ENCODE data around the gene TRIM9. TPM values are rescaled to one million over a fixed set of nuclear protein-coding genes. Genes with fewer than 3 reads are reported as not detected.

TRIM9 gene
- total RNA-seq, 2 donors from 2014 or later, result 0.78 to 9.2 TPM

GRCh38 chr14:51138404-51139103, 43.6 kb upstream of the TRIM9 start:
- DNase-seq, result no peak

GRCh38 chr14:51131516-51131915, 36.6 kb upstream of the TRIM9 start:
- ATAC-seq (no peak), DNase-seq (no peak)
- H3K4me3 ChIP-seq, result no peak overlapping the region
- H3K9me3 ChIP-seq, result no peaks in the 10 kb centered on the region
- no peaks in the 10 kb centered on the region for H3K27me3 ChIP-seq
- no peaks in the 10 kb centered on the region for H3K36me3 ChIP-seq (replicated peaks in 1 of 2; ENCODE audit: insufficient read depth in 1 of 2, low read depth in 2 of 2)
- WGBS, 2 donors, result 40 to 50% methylated on average over 1 to 2 of the region's 2 CpGs
- no peak for TF ChIP-seq POLR2A (IDR thresholded peaks at IDR 0.05)
- TF ChIP-seq, protein P1, sequence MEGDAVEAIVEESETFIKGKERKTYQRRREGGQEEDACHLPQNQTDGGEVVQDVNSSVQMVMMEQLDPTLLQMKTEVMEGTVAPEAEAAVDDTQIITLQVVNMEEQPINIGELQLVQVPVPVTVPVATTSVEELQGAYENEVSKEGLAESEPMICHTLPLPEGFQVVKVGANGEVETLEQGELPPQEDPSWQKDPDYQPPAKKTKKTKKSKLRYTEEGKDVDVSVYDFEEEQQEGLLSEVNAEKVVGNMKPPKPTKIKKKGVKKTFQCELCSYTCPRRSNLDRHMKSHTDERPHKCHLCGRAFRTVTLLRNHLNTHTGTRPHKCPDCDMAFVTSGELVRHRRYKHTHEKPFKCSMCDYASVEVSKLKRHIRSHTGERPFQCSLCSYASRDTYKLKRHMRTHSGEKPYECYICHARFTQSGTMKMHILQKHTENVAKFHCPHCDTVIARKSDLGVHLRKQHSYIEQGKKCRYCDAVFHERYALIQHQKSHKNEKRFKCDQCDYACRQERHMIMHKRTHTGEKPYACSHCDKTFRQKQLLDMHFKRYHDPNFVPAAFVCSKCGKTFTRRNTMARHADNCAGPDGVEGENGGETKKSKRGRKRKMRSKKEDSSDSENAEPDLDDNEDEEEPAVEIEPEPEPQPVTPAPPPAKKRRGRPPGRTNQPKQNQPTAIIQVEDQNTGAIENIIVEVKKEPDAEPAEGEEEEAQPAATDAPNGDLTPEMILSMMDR (IDR thresholded peaks at IDR 0.05), result no peak
- no peaks in the 10 kb centered on the region for H3K4me1 ChIP-seq
- no peak overlapping the region for H3K27ac ChIP-seq
- intact Hi-C loops (cut with DNase I), result no loop called here

More at GRCh38 chr14:51138404-51139103, 43.6 kb upstream of the TRIM9 start:
- ATAC-seq, result no peak
- Histone ChIP-seq H3K36me3 (replicated peaks in 1 of 2; ENCODE audit: insufficient read depth in 1 of 2, low read depth in 2 of 2) (no peaks in the 10 kb centered on the region), H3K27ac (no peak overlapping the region), H3K4me3 (no peak overlapping the region), H3K27me3 (no peaks in the 10 kb centered on the region), H3K4me1 (no peaks in the 10 kb centered on the region), H3K9me3 (no peaks in the 10 kb centered on the region)
- 42 to 45% methylated on average over 2 of the region's 2 CpGs for WGBS, 2 donors
- intact Hi-C loops (cut with DNase I), result no loop called here
- TF ChIP-seq POLR2A (IDR thresholded peaks at IDR 0.05), result no peak
- TF ChIP-seq, protein P1 (IDR thresholded peaks at IDR 0.05), result no peak

- no peaks in the 10 kb centered on the region for H3K4me1 ChIP-seq
- intact Hi-C loops (cut with DNase I), result no loop called here
- DNase-seq (no peak), ATAC-seq (no peak)
- no peaks in the 10 kb centered on the region for H3K9me3 ChIP-seq
- H3K36me3 ChIP-seq (replicated peaks in 1 of 2; ENCODE audit: insufficient read depth in 1 of 2, low read depth in 2 of 2), result no peaks in the 10 kb centered on the region
- no peak for TF ChIP-seq POLR2A (IDR thresholded peaks at IDR 0.05)
- TF ChIP-seq, protein P1 (IDR thresholded peaks at IDR 0.05), result no peak
- no peak overlapping the region for H3K27ac ChIP-seq
- H3K27me3 ChIP-seq, result no peaks in the 10 kb centered on the region
- no peak overlapping the region for H3K4me3 ChIP-seq
- WGBS, 2 donors, result 81 to 89% methylated on average over 4 of the region's 4 CpGs
Measured at GRCh38 chr14:51129130-51129529, 34.2 kb upstream of the TRIM9 start.

GRCh38 chr14:51124029-51124428, 29.1 kb upstream of the TRIM9 start:
- H3K36me3 ChIP-seq (replicated peaks in 1 of 2; ENCODE audit: insufficient read depth in 1 of 2, low read depth in 2 of 2), result no peaks in the 10 kb centered on the region
- WGBS, 2 donors, result 92 to 94% methylated on average over 5 of the region's 5 CpGs
- TF ChIP-seq POLR2A (IDR thresholded peaks at IDR 0.05), result no peak
- TF ChIP-seq, protein P1 (IDR thresholded peaks at IDR 0.05), result no peak
- H3K27me3 ChIP-seq, result no peaks in the 10 kb centered on the region
- ATAC-seq (no peak), DNase-seq (no peak)
- H3K27ac ChIP-seq, result no peak overlapping the region
- intact Hi-C loops (cut with DNase I), result no loop called here
- H3K9me3 ChIP-seq, result no peaks in the 10 kb centered on the region
- H3K4me1 ChIP-seq, result no peaks in the 10 kb centered on the region
- H3K4me3 ChIP-seq, result no peak overlapping the region

DNA sequence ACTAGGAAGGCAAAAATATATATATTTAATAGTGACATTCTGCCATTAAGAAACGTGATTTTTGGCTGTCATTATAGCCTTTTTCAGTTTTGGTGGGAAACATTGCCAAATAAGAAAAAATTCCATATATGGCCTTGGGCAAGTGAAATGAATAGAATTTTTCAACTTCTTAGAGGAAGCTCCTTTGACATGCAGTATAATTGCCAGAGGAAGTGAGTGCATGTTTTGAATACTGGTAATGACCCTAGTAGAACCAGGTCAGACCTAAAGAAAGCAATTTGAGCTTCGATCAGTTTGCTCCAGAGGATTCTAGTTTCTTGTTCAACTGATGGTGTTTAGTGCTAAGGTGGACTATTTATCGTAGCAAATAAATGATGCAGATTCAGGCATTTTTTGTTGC, 26.2 kb upstream of the TRIM9 start:
- DNase-seq (no peak), ATAC-seq (no peak)
- H3K9me3 ChIP-seq, result no peaks in the 10 kb centered on the region
- intact Hi-C loops (cut with DNase I), result no loop called here
- no peak overlapping the region for H3K27ac ChIP-seq
- H3K36me3 ChIP-seq (replicated peaks in 1 of 2; ENCODE audit: insufficient read depth in 1 of 2, low read depth in 2 of 2), result no peaks in the 10 kb centered on the region
- no peak for TF ChIP-seq POLR2A (IDR thresholded peaks at IDR 0.05)
- TF ChIP-seq, protein P1 (IDR thresholded peaks at IDR 0.05), result no peak
- no peaks in the 10 kb centered on the region for H3K27me3 ChIP-seq
- WGBS, 2 donors, result 50 to 58% methylated on average over 3 of the region's 3 CpGs
- no peak overlapping the region for H3K4me3 ChIP-seq
- no peaks in the 10 kb centered on the region for H3K4me1 ChIP-seq
